Heart left ventricle (tissue), 16 donors: ENCODE data around the gene STRN4. TPM values are rescaled to one million over a fixed set of nuclear protein-coding genes. Genes with fewer than 3 reads are reported as not detected.

ENCODE experiments used
- ATAC-seq, 4 donors: fragments of 200-7000 bp; cut with Tn5 transposase; one replicate each; pipeline ENCODE4 v1.9.1; 2020 to 2022; ENCODE audit warnings: moderate library complexity in 4 of 4, mild to moderate bottlenecking in 3 of 4, moderate number of reproducible peaks in 1 of 4
- DNase-seq, 5 donors: peaks; one replicate each; pipeline ENCODE4 v3.0.0-alpha.2; 2020
- H3K27ac ChIP-seq, 12 donors: fragments of 200-600 bp; sonication (generic) in 4 of 12; one replicate each; pipeline versions ENCODE4 v1.5.0 to v1.8.0; 2016 to 2022; ENCODE audit warnings: mild to moderate bottlenecking in 2 of 12
- H3K27me3 ChIP-seq, 9 donors: fragments of 200-600 bp; sonication (generic) in 2 of 9; one replicate each; pipeline versions ENCODE4 v1.5.1 to v1.8.0; 2016 to 2022; ENCODE audit warnings: mild to moderate bottlenecking in 3 of 9
- H3K36me3 ChIP-seq, 9 donors: fragments of 200-600 bp; sonication (generic) in 2 of 9; one replicate each; pipeline versions ENCODE4 v1.5.0 to v1.8.0; 2018 to 2022; ENCODE audit warnings: mild to moderate bottlenecking in 2 of 9
- H3K4me1 ChIP-seq, 12 donors: fragments of 200-600 bp; sonication (generic) in 4 of 12; one replicate each; pipeline versions ENCODE4 v1.5.0 to v1.8.0; 2016 to 2022; ENCODE audit warnings: mild to moderate bottlenecking in 3 of 12
- H3K4me3 ChIP-seq, 12 donors: fragments of 200-600 bp; sonication (generic) in 4 of 12; one replicate each; pipeline versions ENCODE4 v1.5.0 to v1.8.0; 2017 to 2022; ENCODE audit warnings: mild to moderate bottlenecking in 9 of 12, moderate library complexity in 4 of 12
- H3K9me3 ChIP-seq, 12 donors: fragments of 200-600 bp; sonication (generic) in 4 of 12; one replicate each; pipeline versions ENCODE4 v1.5.0 to v1.8.0; 2016 to 2022; ENCODE audit warnings: mild to moderate bottlenecking in 1 of 12
- CTCF ChIP-seq, 12 donors: fragments of 200-600 bp; sonication (generic) in 4 of 12; IDR thresholded peaks; one replicate each; pipeline versions ENCODE4 v1.5.0 to v1.8.0; 2018 to 2022; ENCODE audit warnings: antibody characterized with exemption in 12 of 12, mild to moderate bottlenecking in 5 of 12
- POLR2A ChIP-seq, 2 donors: fragments of 450-650 bp; IDR thresholded peaks; one replicate each; pipeline ENCODE4 v1.6.1; 2017; ENCODE audit warnings: antibody characterized with exemption in 2 of 2, mild to moderate bottlenecking in 2 of 2, moderate library complexity in 2 of 2
- WGBS, 4 donors: extraction: QIAGEN DNeasy Blood & Tissue Kit in 2 of 4; methylation state at CpG; one replicate each; pipeline versions ENCODE4 v1.1.5 to v1.1.7; 2013 to 2018; 5-methylcytosine and 5-hydroxymethylcytosine counted together
- intact Hi-C, 10 donors: fragments of 100-400 bp; cut with DNase I; formaldehyde crosslinking; loops; one replicate each; pipeline versions ENCODE4 v1.11.1 to v1.14.2; 2022
- polyA plus RNA-seq, 2 donors: library from polyadenylated mRNA; stranded (reverse); fragments of 200-250 nt; gene quantifications; one replicate each; pipeline ENCODE4 v1.2.3, GENCODE V29; 2013
- total RNA-seq, 9 donors: library from RNA; depleted of rRNA in 2 of 9; stranded (reverse); fragments of >200 nt in 2 of 9; fragmentation: NEBNext Ultra II Directional in 3 of 9; extraction: Animal tissue kit (Norgen Biotek cat#: 25700) in 3 of 9; gene quantifications; one replicate each; pipeline versions ENCODE4 v1.1.0 to v1.2.4, GENCODE V29; 2016 to 2023
- donor health status: ischemic (EF 13 %, LVEDD 7.1; RV severe dilation, severe dysfunction).
- donor health status: healthy with polysubstance abuse.
- donor health status: DM: no; HTN: yes; CAD: no.
- donor health status: DM: no; HTN: no; CAD: no.
- donor health status: ischemic (EF 25% LVEDD 6.9; RV normal size, moderate dysfunction).
- donor health status: ischemic (EF 25% LVEDD 5.7; RV mildly dilated, moderate dysfunction).
- donor health status: healthy.
- donor health status: DM: yes; HTN: yes; CAD: no.
- donor health status: ischemic (EF 35%, LVEDD 5.7; RV mildly dilated, moderate dysfunction).
- donor health status: nonischemic (EF 11% LVEDD 7.7; RV severe dilation, severe dysfunction).
- donor health status: DM: yes; HTN: yes; CAD: no.
- donor health status: PGD.
- donor health status: ischemic (EF 29% LVEDD 5.4; RV normal size, mild dysfunction).
- donor health status: nonischemic (EF 23%, LVEDD 6.1; RV moderate dilation, normal function).

The STRN4 gene
- total and polyA plus RNA-seq, 11 donors: 41.0 to 93.6 (median 53.7) TPM

GRCh38 chr19:46785054-46785979 lies 39.1 kb upstream of the STRN4 start:
- intact Hi-C loops: loop anchor here in 2 of 10 donors (5.0 to 10.0 kb wide), 2 partner anchors 42 to 49 kb away; no protein-coding TSS in a partner anchor
- 83 to 86% (median 84%) methylated on average over 19 of the region's 19 CpGs for WGBS, 4 donors
- peaks cover 0 to 49% (median 26%) of the 10 kb centered on the region in 12 donors for H3K4me1 ChIP-seq

GRCh38 chr19:46784262-46785053 lies 38.2 kb upstream of the STRN4 start:
- ATAC-seq: peak in 3 of 4 donors; percentile 15 to 62 (median 32)
- Histone ChIP-seq H3K27ac (peak overlapping the region in 8 of 12 donors; percentile 2 to 95 (median 61)), H3K27me3 (peaks cover 0 to 11% (median 0%) of the 10 kb centered on the region in 9 donors), H3K4me1 (peaks cover 0 to 49% (median 26%) of the 10 kb centered on the region in 12 donors), H3K9me3 (no peaks in the 10 kb centered on the region), H3K36me3 (peaks cover 0 to 41% (median 12%) of the 10 kb centered on the region in 9 donors), H3K4me3 (peak overlapping the region in 7 of 12 donors; percentile 4 to 80 (median 22))
- TF ChIP-seq CTCF (IDR thresholded peaks at IDR 0.05) (peak in 1 of 12 donors; percentile 8), POLR2A (IDR thresholded peaks at IDR 0.05) (no peak)
- 54 to 61% (median 58%) methylated on average over 9 to 17 of the region's 17 CpGs for WGBS, 4 donors
- peak; percentile 48 to 80 (median 72) for DNase-seq
- intact Hi-C loops: loop anchor here in 2 of 10 donors (5.0 to 10.0 kb wide), 2 partner anchors 43 to 50 kb away; no protein-coding TSS in a partner anchor

More at GRCh38 chr19:46785054-46785979, 39.1 kb upstream of the STRN4 start:
- ATAC-seq: no peak
- Histone ChIP-seq H3K9me3 (no peaks in the 10 kb centered on the region), H3K4me3 (peak overlapping the region in 8 of 12 donors; percentile 58 to 80 (median 66)), H3K27me3 (peaks cover 0 to 11% (median 0%) of the 10 kb centered on the region in 9 donors), H3K36me3 (peaks cover 0 to 32% (median 10%) of the 10 kb centered on the region in 9 donors), H3K27ac (peak overlapping the region in 10 of 12 donors; percentile 76 to 95 (median 83))
- TF ChIP-seq POLR2A (IDR thresholded peaks at IDR 0.05): no peak
- no peak for TF ChIP-seq CTCF (IDR thresholded peaks at IDR 0.05)
- no peak for DNase-seq

- H3K36me3 ChIP-seq: peaks cover 0 to 49% (median 17%) of the 10 kb centered on the region in 9 donors
- ATAC-seq: no peak
- peaks cover 0 to 45% (median 23%) of the 10 kb centered on the region in 12 donors for H3K4me1 ChIP-seq
- H3K9me3 ChIP-seq: no peaks in the 10 kb centered on the region
- H3K27me3 ChIP-seq: peaks cover 0 to 11% (median 0%) of the 10 kb centered on the region in 9 donors
- 53 to 68% (median 59%) methylated on average over 2 of the region's 2 CpGs for WGBS, 4 donors
- no peak for DNase-seq
- H3K4me3 ChIP-seq: peak overlapping the region in 1 of 12 donors; percentile 80
- TF ChIP-seq POLR2A (IDR thresholded peaks at IDR 0.05) (no peak), CTCF (IDR thresholded peaks at IDR 0.05) (no peak)
- peak overlapping the region in 1 of 12 donors; percentile 95 for H3K27ac ChIP-seq
- intact Hi-C loops: loop anchor here in 1 of 10 donors (10.0 kb wide), 1 partner anchor 51 kb away; no protein-coding TSS in a partner anchor
Measured at GRCh38 chr19:46783670-46784069, 37.4 kb upstream of the STRN4 start.
